Activated CD4-positive, alpha-beta T cell treated with anti-CD3 and anti-CD28 coated beads, Interleukin-2, Interleukin-4, amounts not matched to agents 100 ng/mL and 50 ng/mL, durations not matched to agents 16 hours and 8 hours (primary cell): Measurements from ENCODE around the gene CRYBB2.
"Not testable (repeated sequence)": the region's sequence is repeated elsewhere in the genome, so short reads cannot be mapped to it uniquely, and the experiment has no call there.

Source experiments
- DNase-seq: peaks from one replicate; pipeline ENCODE4 v3.0.0-alpha.2; 2020; ENCODE audit warnings: low spot score

The CRYBB2 gene

DNA sequence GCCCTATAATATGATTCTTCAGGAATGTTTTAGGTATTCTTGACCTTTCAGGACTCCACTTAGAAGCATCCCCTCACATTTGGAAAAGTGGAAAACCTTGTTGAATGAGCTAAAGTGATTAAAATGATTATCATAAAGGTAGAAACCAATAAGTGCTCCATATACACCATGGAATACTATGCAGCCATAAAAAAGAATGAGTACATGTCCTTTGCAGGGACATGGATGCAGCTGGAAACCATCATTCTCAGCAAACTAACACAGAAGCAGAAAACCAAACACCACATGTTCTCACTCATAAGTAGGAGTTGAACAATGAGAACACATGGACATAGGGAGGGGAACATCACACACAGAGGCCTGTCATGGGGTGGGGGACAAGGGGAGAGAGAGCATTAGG, 14.3 kb downstream of the CRYBB2 start:
- not testable (repeated sequence) for DNase-seq

DNA sequence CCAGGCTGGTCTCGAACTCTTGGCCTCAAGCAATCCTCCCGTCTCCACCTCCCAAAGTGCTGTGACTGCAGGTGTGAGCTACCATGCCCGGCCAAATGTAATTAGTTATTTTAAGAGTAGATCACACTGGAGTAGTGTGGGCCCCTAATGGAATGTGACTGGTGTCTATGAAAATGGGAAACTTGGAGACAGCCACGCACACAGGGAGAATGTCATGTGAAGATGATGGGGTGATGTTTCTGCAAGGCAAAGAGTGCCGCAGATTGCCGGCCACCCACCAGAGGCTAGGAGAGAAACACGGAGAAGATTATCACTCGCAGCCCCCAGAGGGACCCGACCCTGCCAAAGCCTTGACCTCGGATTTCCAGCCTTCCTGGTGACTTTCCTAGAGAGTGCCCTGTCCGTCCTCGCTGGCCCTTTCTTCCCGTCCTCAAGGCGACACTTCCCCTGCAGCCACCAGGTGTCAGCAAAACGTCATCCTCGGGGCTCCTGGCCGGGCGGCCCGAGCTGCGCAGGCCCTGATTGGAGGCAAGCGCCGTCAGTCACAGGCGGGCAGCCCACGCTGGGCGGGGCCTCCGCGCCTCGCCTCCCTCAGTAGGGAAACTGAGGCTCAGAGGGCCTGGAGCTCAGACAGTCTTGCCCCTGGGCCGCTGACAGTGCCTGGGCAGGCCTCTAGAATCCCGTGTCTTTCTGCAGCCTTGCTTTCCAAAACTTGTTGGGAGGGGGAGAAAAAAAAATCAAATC, 16.3 kb downstream of the CRYBB2 start:
- DNase-seq: peak; percentile 83

DNA sequence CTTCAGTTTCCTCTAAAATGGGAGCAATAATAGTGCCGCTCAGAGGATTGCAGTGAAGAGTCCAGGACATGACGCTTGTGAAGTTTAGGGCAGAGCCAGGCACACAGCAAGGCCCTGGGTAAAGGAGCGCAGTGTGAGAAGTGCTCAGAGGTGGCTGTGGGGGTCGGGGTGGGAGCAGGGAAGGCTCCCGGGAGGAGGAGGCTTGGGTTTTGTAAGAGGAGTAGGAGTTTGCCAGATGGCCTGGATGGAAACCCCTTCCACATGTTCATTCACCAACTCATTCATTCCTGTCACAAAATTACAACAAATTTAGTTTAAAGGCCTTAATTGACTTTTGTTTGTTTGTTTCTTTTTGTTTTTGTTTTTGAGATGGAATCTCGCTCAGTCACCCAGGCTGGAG, 17.0 kb downstream of the CRYBB2 start:
- no peak for DNase-seq

DNA sequence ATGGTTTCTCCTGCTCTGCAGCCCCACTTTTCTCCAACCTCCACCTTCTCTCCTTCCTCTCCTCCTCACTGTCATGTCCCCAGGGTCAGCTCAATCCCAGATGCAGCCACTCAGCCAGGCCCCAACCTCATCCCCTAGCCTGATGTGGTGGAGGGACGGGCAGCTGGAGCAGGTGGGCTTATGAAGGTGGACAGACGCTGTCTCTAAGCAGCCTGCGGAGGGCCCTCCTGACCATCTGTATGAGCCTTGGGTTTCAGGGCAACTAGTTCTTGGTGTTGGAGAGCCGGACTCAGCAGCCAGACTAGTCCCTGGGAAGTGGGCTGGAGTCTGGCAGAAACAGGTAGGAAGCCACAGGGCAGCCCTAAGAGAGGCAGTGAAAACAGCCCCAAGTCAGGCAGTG, 18.1 kb downstream of the CRYBB2 start:
- no peak for DNase-seq

DNA sequence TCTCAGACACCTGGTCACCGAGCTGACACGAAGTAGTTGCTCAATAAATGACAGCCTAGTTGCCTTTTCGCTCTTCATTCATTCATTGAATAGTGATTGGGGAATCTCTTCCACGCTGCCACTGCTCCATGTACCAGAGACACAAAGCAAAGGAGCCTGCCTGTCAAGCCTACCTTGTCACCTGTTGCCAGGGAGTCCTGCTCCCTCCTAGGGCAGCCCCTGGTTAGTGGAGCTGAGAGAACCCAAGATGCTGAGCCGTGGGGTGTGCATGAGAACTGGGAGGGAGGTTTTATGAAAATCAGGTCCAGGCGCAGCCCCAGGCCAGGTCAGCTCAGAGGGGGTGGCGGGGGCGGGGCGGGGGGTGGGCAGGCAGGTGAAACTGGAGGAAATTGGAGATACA, 18.6 kb downstream of the CRYBB2 start:
- DNase-seq: not testable (repeated sequence)

DNA sequence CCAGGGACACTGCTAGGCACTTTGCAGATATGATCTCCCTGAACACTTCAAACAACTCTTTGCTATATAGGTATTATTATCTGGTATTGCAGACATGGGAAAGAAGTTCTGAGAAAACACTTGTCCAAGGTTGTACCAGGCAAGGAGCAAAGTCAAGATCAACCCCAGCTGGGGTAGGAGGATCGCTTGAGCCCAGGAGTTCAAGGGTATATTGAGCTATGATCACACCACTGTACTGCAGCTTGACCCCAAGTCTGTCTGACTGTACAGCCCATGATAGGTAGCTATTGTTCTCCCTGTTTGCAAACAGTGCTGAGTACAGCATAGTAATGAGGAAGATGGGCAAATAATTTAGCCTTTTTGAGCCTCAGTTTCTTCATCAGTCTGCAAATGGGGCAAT, 35.7 kb downstream of the CRYBB2 start:
- not testable (repeated sequence) for DNase-seq

DNA sequence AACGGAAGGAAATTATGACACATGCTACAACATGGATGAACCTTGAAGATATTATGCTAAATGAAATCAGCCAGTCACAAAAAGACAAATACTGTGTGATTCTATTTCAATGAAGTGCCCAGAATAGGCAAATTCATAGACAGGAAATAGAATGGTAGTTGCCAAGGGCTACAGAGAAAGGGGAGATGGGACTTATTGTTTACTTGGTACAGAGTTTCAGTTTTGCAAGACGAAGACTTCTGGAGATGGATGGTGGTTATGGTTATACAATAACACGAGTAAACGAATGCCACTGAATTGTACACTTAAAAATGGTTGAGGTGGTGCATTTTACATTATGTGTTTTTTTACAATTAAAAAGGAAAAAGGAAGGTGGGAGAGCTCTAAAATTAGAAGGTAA, 48.1 kb downstream of the CRYBB2 start:
- DNase-seq: not testable (repeated sequence)

DNA sequence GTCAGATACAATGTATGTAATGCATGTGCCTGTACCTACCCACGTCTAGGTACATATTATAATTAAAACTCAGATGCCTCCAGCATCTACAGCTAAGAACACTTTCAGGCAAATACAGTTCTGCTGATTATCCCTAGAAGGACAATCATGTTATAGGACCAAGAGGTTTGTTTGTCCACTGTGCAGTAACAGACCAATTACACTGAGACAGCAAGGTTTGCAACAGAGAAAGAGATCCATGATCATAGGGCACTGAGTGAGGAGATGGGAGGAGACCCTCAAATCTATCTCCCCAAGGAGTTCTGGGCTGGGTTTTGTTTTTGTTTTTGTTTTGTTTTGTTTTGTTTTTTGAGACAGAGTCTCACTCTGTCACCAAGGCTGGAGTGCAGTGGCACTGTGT, 49.5 kb downstream of the CRYBB2 start:
- not testable (repeated sequence) for DNase-seq

DNA sequence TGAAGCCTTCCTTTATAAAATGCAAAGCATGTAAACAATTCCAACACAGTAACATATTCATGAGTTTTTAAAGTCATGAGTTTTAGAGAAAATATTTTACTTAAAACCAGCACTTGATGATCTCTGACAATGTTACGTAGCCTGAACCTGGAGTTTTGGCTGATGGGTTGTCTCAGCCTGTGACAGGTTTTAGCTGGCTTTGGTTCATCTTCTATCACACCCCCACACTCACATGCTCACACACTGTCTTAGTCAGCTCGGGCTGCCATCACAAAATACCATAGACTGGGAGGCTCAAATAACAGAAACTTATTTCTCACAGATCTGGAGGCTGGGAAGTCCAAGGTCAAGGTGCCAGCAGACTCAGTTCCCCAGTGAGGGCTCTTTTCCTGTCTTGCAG, 50.6 kb downstream of the CRYBB2 start:
- DNase-seq: not testable (repeated sequence)

DNA sequence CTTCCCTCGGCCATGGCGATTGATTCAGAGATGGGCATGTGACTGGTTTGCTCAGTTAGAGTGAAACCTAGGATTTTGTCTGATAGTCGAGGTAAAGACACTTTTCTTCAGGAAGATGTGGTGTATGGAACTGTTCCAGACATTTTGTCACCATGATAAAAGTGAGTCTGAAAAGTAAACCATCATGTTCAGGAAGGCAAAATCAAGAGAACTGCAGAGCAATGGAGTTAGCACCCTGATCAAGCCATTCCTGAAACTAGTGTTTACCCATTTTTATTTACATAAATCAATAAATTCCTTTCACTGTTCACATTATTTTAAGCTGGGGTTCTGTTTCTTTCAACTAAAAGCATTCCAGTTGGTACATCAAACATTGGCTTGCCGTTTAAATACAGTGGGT, 53.8 kb downstream of the CRYBB2 start:
- not testable (repeated sequence) for DNase-seq

DNA sequence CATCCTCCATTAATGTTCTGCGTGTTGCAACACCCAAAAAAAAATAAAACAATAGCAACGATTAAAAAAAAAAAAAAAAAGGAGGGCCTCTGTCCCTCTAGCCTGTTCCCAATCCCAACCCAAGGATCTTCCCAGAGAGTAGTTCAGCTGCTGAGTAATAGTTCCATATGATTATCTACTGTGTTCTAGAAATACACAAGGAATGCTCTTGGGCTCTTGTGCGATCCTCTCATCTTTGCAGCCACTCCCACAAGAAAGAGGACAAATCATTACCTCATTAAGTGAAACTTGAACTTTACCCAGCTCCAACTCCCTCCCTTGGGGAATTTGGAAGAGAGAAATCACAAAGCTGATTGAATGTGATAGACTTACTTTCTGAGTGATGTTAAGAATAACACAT, 54.5 kb downstream of the CRYBB2 start:
- not testable (repeated sequence) for DNase-seq

DNA sequence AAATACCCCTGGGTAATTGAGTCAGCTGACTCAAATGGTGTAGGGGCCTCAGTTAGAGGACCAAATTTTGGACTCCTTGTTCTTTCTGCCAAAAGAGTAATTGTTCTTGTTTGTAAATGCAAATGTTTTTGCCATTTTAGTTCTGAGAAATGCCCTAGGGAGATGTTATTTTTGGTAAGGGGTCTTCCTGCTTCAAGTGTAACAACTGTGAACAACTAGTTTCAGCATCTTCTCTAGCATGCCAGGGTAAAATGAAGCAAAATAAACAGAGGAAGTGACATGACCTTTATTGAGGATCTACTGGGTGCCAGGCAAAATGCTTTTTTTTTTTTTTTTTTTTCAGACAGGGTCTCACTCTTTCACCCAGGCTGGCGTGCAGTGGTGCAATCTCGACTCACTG, 60.7 kb downstream of the CRYBB2 start:
- not testable (repeated sequence) for DNase-seq
